NCI-H446 treated with DMSO at 0.1 percent for 48 hours (cell line): ENCODE data around the gene SPOCD1.

Experiments used
- DNase-seq: peaks from one replicate; lab custom pipeline; 2025; lab: John Stamatoyannopoulos, UW

Gene SPOCD1

DNA sequence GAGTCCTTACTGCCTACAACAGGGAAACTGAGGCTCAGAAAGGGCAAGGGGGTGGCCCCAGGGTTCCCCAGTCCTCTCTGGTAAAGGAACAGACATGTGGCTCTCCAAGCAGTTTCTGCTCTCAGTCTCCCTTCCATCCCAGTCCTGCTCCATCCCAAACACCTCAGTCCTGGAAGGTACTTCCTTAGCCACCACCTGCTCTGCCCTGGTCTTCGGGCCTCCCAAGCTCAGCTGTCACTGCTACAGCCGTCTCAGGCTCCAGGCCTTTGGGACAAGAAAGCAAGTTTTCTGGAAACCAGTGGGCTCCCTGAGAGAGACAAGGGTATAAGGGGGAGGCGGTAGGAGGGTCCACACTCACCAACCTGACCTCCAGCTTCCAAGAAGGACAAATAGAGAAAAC lies 28.6 kb downstream of the SPOCD1 start:
- DNase-seq, result no peak

DNA sequence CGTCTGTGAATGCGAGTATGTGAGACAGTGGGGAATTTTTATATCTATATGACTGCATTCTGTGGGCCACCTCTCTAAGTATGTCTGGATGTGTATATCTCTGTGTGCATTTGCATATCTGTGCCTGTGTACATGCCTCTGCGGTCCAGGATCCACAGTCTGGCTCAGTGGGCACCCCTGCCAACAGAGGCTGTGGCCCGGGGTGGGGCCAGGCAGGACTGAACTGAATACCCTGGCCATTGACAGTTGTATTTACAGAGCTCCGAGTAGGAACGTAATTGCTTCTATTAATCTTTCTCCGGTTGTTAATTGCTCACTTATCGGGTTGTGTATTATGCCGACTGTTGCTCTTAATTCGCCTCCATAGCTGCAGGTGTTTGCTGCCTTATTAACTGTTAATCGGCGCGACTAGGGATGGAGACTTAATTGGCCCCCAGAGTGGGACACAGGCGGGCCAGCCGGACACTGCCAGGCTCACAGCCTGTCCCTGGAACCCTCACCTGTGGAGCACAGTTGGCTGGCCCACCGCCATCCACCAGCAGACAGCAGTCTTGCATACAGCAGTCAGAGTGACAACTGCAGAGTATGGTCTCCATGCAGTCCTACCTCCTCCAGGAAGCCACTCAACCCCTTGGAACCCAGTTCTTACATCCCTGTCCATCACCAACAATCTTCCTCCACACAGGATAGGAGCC lies 29.3 kb downstream of the SPOCD1 start:
- no peak for DNase-seq

DNA sequence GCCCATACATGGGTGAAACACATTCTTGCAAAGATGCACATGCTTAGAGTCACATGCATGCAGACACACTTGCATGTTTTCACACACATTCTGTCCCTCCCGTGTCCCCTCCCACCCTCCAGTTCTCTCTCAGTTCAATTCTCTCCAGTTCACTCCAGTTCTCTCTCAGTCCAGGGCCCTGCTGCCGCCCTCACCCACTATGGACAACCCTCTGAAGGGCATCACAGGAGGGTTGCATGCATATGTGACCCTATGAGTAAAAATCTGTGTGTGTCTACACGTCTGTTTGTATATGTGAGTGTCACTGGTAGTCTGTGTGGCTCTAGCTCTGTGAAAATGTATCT lies 29.9 kb downstream of the SPOCD1 start:
- no peak for DNase-seq

DNA sequence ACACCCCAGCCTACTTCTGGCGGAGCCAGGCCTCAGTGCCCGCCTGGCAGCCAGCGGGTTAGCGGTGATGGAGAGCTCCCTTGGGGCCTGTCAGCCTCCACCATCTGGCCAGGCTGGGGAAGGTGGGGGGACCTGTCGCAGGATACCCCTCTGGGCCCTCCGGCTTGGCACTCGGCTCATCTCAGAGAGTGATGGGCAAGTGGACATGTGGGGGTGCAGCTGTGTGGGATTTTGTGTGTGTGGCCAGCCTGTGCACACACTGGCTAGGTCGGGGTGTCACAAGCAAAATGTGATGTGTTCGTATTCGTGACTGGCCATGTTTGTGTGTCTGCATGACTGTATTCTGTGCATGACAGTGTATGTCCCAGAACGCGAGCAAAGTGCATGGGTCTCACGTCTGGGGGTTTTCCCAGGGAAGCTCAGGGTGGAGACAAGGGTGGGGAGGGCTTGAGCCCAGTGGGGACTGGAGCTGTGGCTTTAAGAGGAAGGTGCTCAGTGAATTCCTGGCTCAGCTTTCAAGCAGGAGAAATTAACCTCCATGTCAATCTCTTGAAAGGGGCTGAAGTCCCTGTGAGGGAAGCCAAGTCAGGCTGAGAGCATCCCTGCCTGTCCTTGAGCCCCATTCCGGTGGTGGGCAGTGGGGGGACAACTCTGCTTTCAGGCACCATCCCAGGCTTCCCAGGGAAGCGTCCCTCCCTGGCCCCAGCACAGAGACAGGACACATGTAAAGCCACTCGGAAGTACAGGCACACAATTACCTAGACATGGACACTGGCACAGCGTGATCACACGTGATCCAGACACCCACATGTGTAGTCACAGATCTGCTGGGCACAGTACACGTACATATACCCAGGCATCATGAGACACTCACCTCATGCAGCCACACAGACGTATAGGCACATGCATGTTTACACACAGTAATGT lies 30.5 kb downstream of the SPOCD1 start:
- DNase-seq, result peak; percentile 37

DNA sequence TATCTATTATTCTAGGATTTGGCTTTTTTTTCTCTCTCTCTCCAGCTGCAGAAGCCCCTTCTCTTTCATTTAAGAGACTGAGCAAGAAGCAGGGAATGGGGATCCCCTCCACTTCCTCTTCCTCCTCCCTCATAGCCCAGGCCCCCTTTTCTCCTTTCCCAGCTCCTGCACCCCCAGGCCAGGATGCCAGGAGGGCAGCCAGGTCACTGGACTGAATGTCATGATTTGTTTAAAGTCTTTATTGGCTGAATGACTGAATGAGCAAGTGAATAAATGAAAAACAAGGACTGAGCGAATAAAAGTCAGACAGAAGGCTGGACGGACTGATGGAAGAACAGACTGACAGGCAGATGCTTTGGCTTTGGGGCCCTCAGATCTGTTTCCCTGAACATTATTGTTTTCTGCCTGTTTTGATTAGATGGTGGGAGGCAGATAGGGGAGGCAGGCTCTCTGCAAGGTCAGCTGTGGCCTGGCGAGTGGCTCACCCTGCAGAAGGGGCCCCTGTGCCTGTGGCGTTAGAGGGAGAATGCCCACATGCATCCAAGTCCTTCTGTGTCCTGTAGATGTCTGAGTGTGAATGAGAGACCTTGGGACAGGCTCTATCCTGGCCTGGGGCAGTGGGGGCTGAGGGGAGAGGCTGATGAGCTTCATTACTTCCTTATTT lies 31.3 kb downstream of the SPOCD1 start:
- DNase-seq, result no peak

DNA sequence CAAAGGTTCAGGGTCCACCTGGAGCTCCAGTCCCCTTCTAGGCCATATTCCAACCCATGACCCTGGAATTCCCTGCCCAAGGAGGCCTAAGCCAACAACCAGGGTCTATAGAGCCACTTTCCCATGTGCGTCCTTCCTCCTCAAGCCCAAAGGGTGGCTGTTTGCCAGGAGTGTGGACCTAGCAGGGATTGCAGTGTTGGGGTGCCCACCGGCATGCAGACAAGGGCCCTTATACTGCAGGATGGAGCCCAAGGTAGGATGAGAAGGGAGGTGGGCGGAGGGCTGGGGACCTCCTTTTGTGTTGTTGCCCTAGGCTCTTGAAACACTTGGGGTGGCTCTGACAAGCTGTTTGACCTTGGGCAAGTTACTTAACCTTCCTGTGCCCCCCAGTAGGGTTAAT lies 32.0 kb downstream of the SPOCD1 start:
- DNase-seq, result no peak

DNA sequence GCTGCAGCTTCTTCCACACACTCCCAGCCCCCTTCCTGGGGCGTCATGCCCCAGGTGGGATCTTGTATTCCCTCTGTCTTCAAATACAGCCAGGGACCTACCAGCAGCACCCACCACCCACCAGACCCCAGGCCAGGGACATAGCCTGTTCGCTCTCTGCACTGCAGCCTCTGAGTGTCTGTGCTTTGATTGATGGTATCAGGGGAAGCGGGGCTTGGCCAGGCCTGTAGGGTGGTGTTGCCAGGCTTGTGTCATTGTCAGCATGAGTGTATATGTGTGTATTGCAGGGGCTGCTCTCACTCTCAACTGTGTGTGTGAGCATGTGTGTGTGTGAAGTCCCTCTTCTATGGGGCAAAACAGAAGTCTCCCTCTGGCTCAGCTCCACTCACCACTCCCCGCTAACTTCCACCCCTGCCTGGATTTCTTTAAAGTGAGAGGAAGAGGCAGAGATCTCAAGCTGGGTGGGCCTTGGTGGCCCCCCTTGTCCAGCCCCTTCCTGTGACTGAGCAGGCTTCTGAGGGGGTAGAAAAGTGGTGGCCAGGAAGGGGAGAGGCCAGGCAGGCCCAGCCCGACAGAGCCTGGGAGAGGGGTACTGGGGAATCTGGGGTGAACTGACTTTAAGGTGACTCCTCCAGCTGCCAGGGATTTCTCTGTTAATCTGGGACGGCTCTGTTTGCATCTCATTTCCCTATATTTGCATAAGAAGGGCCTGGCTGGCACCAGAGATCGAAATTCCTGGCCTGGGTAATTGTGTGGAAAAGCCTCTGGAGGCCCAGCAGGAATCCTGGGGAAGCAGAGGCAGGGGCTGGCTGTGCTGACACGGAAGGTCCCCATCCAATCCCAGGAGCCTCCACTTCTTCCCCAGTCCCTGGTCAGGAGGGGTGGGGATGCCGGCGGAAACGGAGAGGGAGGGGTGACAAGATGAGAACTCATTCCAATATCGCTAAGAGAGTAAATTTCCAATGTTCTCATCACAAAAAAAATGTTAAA lies 33.1 kb downstream of the SPOCD1 start:
- peak; percentile 23 for DNase-seq

DNA sequence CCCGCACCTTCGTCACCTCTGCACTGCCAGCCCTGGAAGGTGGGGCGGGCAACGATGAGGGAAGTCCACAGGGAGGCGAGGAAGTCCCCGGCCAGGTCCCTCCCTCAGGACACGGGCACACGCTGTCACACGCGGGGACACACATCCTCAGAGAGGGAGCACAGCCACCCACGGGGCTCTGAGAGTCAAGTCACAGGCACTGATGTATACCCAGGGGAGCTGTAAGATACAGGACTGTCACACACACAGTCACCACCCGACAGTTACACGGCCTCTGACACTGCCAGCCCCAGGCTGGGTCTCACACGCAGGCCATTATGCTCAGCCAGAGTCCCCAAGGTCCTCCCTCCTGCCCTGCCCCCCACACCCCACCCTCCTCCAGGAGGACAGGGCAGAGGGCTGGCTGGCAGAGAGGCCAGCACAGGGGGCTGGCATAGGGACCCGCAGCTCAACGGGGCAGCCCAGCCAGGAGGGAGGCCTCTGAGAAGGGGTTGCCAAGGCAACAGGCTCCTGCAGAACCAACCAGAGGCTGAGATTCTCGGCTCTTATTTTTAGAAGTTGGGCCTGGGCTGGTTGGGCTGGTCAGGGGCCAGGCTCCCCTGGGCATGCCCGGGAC lies 34.0 kb downstream of the SPOCD1 start:
- DNase-seq, result peak; percentile 39

DNA sequence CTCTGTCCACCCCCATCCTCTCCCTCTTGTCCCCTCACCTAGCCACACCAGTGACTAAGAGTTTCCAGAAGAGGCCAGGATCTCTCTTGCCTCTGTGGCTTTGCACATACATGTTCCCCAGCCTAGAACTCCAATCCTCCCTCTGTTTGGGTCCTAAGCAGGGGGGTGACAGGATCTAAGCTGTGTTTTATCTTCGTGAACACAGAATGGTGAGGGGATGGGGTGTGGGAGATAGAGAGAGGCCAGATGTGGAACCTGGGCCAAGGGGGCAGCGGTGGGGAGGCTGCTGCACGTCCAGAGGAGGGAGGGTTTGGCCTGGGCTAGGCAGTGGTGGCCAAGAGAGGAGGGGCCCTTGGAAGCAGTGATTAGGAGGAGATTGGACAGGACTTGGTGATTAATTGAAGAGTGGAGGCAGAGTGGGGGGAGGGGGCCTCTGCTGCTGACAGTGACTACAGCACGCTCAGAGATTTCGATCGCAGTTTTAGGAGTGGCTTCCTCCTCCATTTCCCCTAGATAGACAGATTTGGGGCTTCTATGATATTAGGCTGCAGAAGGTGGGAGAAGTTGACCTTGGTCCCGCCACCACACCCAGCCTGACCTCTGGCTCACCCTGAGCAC lies 34.6 kb downstream of the SPOCD1 start:
- DNase-seq, result no peak

DNA sequence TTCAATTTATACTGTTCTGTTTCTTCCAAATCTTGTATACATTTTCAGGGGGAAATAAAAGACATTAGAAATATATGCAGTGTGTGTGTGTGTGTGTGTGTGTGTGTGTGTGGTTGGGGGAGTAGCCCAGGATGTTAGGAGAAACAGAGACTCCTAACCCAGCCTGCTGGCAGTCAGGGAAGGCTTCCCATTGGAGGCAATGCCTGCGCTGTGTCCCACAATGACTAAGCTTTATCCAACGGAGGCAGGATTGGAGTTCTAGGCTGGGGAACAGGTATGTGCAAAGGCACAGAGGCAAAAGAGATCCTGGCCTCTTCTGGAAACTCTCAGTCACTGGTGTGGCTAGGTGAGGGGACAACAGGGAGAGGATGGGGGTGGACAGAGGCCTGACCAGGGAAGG lies 35.2 kb downstream of the SPOCD1 start:
- no peak for DNase-seq

DNA sequence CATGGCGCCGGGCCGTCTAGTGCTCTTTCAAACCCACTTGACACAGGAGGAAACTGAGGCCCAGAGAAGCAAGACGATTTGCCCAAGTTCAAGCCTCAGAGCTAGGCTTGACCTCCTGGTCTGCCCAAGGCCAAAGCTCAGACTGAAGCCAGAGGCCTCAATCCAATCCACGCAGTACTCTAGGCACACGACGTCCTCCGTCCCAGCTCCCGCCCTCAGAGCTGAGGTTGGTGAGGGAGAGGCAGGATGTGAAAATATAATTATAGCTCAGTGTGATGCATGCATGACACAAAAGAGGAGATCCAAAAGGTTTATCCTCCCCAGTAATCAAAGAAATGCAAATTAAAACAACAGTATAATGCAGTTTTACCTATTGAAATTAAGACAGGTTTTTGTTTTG lies 36.1 kb downstream of the SPOCD1 start:
- no peak for DNase-seq

DNA sequence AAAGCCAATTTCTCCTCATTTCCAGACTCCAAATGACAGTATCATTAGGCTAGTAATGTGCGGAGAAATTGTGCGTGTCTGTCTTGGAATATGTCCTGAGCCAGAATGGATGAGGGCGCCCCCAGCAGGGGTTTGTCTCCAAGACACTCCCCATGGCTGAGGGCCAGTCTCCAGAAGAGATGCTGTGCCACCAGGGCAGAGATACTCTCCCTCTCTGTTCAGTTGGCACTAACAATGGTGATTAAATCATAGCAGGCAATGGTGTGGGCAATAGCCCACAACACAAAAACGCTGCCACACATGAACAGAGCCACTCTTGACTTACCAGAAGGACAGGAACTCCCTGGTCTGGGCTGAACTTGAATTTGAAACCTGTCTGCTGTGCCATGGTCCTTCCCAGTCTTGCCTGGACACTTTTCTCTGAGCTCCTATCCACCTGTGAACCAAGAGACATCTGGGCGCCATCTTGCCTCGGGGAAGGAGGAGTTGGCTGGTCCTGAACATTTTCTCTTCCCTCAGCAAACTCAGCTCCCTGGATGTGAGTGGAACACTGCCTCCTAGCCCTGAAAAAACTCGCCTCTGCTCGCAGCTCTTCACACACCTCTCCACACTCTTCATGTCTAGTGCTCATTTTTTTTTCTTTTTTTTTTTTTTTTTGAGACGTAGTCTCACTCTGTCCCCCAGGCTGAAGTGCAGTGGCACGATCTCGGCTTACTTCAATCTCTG lies 36.9 kb downstream of the SPOCD1 start:
- no peak for DNase-seq

DNA sequence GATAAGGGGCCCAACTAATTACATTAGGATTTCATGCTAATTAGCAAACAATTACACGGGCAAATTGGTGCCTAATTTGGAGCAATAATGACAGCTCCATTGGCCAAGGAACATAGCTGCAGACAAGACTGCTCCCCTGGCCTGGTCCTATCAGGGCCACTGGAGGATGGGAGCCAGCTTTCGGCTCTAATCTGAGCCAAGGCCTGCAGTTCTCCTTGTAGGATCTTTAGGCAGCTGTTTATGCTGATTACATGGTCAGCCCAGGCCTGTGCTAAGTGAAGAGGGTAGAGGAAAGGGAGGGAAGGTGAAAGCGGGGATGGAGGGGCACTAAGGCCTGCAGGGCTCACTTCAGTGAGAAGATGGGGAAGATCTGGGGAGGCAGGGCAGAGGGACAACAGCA lies 39.3 kb downstream of the SPOCD1 start:
- DNase-seq, result no peak

DNA sequence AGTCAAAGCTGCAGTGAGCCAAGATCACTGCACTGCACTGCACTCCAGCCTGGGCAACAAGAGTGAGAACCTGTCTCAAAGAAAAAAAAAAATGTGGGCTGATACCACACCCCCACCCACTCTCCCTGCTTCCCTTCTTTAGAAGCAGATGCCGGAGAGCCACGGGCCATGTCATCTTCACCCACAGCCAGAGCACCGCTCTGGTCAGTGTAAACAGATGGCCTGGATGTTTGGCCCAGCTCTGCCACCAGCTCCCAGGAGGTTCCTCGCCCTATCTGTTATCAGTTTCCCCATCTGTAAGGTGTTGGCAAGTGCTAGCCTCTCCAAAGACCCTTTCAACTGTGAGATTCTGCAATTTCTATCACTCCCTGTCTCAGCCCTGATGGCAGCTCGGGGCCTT lies 39.8 kb downstream of the SPOCD1 start:
- DNase-seq, result no peak

DNA sequence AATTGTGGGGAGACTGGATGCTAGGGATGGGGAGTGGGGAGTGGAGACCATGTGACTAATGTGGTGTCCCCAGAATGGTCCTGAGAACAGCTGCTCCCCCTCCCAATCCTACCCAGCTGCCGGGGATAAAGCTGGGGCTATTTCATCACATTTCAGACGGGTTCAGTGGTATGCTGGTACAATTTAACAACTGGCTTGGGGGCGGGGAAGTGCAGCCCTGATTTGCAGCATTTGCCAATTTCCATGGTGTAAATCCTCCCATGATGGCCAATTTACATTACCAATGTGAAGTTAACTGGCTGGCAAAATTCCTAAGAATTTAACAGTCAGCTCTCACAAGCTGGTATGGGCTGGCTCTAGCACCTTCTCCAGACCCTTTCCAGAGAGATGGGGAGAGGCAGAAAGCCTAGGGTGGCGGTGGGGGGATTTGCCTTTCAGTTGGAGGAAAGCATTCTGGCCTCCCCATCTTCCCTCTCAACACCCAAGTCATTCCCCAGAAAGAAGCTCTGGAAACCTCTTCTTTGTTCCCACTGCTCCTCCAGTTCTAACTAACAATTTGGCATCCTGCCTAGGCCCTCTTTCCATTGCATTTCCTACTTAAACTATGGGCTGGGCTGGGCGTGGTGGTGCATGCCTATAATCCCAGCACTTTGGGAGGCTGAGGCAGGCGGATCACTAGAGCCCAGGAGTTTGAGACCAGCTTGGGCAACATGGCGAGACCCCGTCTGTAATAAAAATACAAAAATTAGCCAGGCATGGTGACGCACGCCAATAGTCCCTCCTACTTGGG lies 40.4 kb downstream of the SPOCD1 start:
- peak; percentile 50 for DNase-seq

DNA sequence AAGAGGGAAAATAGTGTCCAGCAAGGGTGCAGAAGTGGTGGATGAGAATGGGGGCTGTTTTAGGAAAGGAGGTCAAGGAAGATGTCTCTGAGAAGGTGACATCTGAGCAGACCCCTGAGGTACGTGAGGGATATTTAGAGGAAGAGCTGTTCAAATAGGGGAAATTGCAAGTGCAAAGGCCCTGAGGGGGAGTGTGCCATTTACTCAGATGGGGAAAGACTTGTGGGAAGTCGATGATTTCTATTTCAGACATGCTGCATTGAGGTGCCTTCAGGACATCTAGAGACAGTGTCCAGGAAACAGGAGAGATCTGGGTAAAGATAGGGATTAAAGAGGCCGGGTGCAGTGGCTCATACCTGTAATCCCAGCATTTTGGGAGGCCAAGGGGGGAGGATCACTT lies 41.3 kb downstream of the SPOCD1 start:
- DNase-seq, result no peak

DNA sequence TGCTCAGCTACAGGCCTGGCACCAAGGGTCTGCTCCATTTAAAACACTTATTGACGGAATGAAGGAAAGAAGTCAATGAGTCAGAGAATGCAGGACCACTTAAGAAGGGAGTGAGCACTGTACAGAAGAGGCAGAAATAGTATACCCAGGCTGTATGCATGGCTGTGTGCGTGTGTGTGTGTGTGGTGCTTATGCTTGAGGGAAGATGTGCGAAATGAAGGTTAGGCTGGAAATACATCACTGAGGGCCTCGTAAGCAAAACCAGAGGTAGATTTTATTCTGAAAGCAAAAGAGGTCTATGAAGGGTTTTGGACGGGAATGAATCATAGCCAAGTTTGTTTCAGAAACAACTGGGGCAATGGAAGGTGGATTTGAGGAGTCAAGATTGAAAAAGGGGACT lies 42.0 kb downstream of the SPOCD1 start:
- no peak for DNase-seq

DNA sequence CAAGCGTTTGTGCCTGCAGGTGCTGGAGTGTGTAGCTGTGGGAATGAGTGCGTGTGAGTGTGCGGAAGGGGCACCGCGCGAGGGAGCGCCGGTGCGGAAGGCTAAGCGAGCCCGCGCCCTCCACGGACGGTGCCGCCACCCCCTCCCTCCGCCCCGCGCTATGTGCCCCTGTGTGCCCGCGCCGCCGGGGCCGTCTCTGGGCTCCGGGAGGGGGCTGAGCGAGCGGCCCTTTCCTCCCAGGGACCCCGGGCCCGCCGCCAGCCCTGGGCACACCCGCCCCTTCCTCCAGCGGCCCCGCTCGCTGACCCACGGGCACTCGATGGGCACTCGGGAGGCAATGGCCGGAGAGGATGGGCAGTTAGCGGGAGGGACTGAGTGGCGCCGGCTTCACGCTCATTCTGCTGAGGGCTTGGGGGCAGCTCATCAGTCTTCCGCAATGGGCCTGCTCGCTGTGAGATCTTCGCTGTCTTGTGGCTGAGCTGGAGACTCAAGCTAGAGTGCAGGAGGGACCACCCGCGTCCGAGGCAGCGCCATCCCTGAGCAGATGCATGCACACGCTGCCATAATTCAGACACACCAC lies 43.1 kb downstream of the SPOCD1 start:
- no peak for DNase-seq
